GM19372 (cell line): Measurements from ENCODE around the gene GTF2H4.
"Not testable (repeated sequence)": the region's sequence is repeated elsewhere in the genome, so short reads cannot be mapped to it uniquely, and the experiment has no call there.

Experiments used
- ATAC-seq: cut with Tn5 transposase; IDR thresholded peaks from one replicate; pipeline ENCODE4 v1.9.1; 2021; ENCODE audit warnings: mild to moderate bottlenecking, low read depth, moderate library complexity; ENCODE audit not compliant: unreplicated experiment

Gene GTF2H4

GRCh38 chr6:30907758-30908591 is at the start of gene GTF2H4:
GTF2H4 (plus strand) TSS chr6:30908207.
- peak; percentile 98 for ATAC-seq

DNA sequence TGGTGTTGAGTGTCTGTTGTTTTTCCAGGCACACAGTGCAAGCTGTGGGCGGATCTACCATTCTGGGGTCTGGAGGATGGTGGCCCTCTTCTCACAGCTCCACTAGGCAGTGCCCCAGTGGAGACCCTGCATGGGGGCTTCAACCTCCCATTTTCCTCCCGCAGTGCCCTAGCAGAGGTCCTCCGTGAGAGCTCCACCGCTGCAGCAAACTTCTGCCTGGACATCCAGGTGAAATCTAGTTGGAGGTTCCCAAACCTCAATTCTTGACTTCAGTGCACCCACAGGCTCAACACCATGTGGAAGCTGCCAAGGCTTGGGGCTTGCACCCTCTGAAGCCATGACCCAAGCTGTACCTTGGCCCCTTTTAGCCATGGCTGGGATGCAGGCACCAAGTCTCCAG is 48.3 kb upstream of the GTF2H4 start:
- ATAC-seq, result not testable (repeated sequence)

GRCh38 chr6:30861257-30862048 is 46.6 kb upstream of the GTF2H4 start:
- no peak for ATAC-seq

- ATAC-seq, result no peak
Observed at GRCh38 chr6:30862156-30862875, 45.7 kb upstream of the GTF2H4 start.

DNA sequence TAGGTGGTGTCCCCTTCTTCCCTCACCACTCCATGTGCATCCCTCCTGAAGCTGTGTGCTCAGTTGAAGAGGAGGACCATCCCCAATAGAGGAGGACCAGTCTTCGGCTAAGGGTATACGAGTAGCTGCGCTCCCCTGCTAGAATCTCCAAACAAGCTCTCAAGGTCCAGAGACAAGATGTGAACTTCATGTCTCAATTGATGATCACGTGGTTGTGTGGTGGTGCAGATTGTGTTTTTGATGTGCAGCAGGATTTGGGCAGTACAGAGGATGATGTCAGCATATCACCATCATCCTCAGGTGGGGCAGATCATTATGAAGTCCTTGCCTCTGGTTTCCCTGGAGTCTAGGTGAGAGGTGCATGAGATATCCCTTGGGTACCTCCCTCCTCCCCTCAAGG is 43.7 kb upstream of the GTF2H4 start:
- ATAC-seq, result no peak

DNA sequence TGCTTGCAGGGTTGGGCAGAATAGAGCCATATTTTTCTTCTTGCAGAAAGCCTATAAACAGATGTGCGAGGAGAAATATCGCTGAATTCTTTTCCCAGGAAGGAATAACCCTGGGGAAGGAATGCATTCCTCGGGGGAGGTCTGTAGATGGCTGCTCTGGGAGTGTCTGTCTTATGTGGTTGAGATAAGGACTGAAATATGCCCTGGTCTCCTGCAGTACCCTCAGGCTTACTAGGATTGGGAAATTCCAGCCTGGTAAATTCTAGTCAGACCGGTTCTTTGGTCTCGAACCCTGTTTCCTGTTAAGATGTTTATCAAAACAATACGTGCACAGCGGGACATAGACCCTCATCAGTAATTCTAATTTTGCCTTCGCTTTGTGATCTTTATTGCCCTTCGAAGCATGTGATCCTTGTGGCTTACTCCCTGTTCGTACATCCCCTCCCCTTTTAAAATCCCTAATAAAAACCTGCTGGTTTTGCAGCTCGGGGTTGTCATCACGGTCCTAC is 38.7 kb upstream of the GTF2H4 start:
- ATAC-seq, result not testable (repeated sequence)

- no peak for ATAC-seq
Observed at GRCh38 chr6:30870546-30870945, 37.5 kb upstream of the GTF2H4 start.

DNA sequence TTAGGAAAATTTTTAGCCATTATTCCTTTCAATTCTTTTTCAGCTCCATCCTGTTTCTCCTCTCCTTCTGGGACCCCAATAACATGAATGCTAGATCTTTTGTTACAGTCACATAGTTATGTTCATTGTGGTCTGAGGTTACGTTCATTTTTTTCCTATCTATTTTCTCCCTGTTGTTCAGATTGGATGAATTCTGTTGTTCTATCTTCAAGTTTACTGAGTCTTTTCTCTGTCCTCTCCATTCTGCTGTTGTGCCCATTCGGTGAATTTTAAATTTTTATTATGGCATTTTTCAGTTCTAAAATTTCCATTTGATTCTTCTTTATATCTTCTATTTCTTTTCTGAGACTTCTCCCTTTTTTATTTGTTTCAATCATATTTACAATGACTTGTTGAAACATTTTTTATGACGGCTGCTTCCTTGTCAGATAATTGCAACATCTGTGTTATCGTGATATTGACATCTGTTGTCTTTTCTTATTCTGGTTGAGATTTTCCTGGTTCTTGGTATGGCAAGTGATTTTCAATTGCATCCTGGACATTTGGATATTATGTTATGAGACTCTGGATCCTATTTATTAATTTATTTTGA is 36.3 kb upstream of the GTF2H4 start:
- ATAC-seq, result no peak

DNA sequence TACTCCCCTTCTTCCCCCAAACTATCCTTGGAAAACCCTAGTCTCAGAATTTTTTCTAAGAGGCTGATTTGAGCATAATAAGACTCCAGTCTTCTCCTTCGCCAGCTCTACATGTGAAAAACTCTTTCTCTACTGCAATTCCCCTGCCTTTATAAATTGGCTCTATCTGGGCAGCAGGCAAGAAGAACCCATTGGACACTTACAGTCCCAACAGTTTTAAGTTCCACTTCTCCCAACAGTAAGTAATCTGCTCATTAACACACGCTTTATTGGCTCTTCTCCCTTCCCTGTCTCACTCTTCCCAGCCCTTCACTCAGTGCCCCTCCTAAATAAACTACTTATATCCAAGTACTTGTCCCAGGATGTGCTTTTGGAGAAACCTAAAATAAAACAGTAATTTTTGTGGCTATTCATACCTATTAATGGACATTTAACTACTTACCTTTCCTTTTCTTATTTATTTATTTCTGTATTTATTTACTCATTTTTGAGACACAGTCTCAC is 34.8 kb upstream of the GTF2H4 start:
- ATAC-seq, result no peak

DNA sequence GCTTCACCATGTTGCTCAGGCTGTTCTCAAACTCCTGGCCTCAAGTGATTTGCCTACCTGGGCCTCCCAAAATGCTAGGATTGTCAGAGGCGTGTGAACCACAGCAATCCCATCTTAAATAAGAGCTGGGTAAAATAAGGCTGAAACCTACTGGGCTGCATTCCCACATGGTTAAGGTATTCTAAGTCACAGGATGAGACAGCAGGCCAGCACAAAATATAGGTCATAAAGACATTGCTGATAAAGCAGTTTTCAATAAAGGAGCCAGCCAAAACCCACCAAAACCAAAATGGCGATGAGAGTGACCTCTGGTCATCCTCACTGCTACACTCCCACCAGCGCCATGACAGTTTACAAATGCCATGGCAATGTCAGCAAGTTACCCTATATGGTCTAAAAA is 34.2 kb upstream of the GTF2H4 start:
- not testable (repeated sequence) for ATAC-seq

GRCh38 chr6:30875244-30876038 is 32.6 kb upstream of the GTF2H4 start:
- no peak for ATAC-seq

GRCh38 chr6:30876039-30876730 is 31.8 kb upstream of the GTF2H4 start:
- no peak for ATAC-seq

DNA sequence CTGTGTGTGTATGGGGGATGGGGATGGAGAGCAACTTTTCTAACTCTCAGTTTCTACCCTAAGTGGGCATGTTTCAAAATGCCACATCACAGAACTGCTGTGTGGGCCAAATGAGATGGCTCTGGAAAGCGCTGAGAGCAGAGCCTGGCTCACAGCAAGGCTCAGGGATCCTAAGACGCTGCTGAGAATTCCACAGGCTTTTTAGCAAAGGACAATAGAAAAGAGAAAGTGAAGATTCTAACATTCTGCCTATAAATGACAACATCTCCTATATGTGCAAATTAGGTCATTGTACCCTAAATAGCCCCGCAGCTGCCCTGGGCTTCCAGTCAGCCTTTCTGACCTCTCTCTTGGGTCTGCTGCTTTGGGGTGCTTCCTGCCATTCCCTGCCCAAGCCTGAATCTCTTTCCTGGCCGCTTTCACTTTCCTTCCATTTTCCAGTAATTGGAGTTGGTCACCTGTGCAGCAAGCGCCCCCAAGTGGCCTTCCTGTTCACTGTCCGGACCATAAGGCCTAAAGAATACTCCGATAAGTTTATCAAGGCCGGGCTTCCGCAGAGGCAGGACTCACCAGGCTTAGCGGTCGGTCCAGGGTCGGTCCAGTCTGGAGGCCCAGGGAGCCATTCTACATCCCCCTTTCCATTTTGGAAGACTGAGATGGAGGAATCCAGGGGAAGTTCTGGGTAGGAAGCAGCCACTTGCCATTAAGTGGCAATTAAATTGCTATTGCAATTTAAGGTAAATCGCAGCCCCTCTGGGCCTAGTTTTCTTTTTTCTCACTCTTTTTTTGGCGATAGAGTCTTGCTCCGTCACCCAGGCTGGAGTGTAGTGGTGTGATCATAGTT is 30.4 kb upstream of the GTF2H4 start:
- ATAC-seq, result no peak

DNA sequence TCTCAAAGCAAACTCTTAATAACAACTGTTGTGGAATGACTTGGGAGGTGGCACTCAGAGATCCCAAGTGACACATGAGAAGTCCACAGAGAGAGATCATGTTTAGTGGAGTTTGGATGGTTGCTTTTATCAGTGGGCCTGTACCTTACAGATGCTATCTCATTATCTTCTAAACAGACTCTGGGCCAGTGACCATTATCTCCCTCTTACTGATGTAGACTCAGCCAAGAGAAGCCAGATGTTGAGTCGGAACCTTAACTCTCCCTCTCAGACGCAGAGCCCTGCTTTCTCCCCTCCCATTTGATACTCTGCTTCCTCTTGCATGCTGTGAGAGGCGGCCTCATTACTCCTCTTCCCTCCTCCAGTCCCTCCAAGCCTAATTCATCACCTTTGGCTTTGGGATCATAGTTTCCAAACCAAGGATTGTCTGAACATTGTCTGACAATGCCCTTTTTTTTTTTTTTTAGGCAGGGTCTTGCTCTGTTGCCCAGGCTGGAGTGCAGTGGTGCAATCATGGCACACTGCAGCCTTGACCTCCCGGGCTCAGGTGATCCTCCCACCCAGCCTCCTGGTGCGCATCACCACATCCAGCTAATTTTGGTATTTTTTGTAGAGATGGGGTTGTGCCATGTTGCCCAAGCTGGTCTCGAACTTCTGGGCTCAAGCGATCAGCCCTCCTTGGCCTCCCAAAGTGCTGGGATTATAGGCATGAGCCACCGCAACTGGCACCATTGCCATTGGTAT is 28.2 kb upstream of the GTF2H4 start:
- ATAC-seq, result no peak

DNA sequence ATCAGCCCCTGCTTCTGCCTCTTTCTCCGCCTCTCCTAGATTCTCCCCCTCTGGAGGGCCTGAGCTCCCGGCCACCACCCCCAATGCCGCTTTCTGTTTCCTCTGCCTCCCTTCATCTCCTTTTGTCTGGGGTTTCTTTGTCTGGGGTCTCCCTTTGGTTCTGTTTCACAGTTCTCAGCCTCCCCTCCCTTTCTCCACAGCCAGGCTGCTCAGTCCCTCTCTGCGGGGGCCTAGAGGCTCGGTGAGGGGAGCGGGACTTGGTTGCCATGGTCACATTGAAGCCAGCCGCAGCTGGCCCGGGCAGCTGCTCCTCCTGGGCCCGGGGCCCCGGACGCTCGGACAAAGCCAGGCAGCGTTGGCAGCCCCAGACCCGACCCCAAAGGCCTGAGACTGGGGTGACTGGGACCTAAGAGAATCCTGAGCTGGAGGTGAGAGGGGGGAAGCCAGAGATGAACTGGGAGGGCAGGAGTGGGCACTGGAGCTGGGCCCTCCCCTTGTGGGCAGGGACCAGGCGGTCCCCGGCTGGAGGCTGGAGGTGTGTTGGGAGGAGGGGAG is 27.2 kb upstream of the GTF2H4 start:
- no peak for ATAC-seq

DNA sequence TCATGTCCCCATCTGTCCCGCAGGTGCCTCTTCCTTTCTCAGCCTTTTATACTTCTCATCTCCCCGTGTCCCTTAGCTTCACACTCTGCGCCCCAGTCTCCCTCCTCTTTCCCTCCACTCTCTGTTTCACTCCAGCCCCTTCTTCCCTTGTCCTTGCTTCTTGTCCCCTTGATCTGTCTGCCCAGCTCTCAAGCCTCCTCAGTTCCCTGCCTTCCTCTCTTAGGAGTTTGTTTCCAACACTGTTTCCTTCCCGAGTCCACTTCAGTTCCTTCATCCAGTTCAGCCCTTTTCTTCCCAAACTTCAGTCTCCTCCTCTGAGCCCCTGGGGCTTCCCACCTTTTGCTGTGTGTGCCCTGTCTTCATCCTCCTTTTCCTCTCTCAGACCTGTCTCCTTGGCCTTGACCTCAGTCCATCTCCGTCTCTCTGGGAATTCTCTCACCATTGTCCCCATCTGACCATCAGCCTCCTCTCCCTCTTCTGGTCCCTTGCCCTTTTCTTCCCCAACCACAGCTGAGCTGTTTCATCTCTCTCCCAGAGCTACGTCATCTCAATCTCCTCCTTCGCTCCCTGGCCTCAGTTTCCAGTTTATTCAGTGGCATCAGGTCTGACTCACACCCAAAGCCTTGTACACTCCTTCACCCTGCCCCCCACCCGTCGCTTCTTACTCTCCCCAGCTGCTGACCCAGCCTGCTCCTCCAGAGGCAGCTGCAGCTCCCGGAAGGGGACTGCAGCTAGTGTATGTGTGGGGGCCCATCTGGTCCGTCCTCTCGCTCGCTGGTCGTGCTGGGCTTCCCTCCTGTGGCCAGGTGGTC is 26.4 kb upstream of the GTF2H4 start:
- ATAC-seq, result no peak
